ENCODE data around the gene TUBA4B.

GRCh38 chr2:219287580-219288265 lies 34.7 kb downstream of the TUBA4B start:
- TF ChIP-seq TARDBP (IDR thresholded peaks at IDR 0.05): no peak
- TF ChIP-seq SUZ12 (IDR thresholded peaks at IDR 0.05): no peak
- TF ChIP-seq SP1 (IDR thresholded peaks at IDR 0.05): no peak
- TF ChIP-seq LEF1 (IDR thresholded peaks at IDR 0.05; ENCODE audit: borderline replicate concordance): no peak
- no peak for TF ChIP-seq PKNOX1 (IDR thresholded peaks at IDR 0.05)
- no peak for TF ChIP-seq FOXM1 (IDR thresholded peaks at IDR 0.05; ENCODE audit: borderline replicate concordance)
- TF ChIP-seq ELF4 (IDR thresholded peaks at IDR 0.05): no peak
- TF ChIP-seq FOXK2 (IDR thresholded peaks at IDR 0.05): no peak
- TF ChIP-seq ARNT (IDR thresholded peaks at IDR 0.05): no peak
- no peak for TF ChIP-seq HDGF (IDR thresholded peaks at IDR 0.05; ENCODE audit: borderline replicate concordance)
- TF ChIP-seq FOXA1 (IDR thresholded peaks at IDR 0.05): no peak
